ENCODE data around the gene STMP1. TPM values are rescaled to one million over a fixed set of nuclear protein-coding genes. Genes with fewer than 3 reads are reported as not detected.

The STMP1 gene
- total RNA-seq, result 10 to 100 TPM; 20.8 to 48.6 (median 34.7) TPM
- 10 to 100 TPM; 23.3 to 52.4 (median 25.9) TPM for polyA plus RNA-seq
- long read RNA-seq, donor 1, transcript STMP1-202 (3 exons, 2,450 nt), result major isoform, 128 of 162 reads
- long read RNA-seq, donor 1, partial matches to known transcripts, result 33 of 162 reads
- long read RNA-seq, donor 1, other reads (novel, unspliced or antisense), result 0 of 162 reads
- long read RNA-seq, donor 2, transcript STMP1-202 (3 exons, 2,450 nt), result major isoform, 86 of 93 reads
- long read RNA-seq, donor 2, partial matches to known transcripts, result 5 of 93 reads
- long read RNA-seq, donor 2, other reads (novel, unspliced or antisense), result 0 of 93 reads
- long read RNA-seq, donor 3, transcript STMP1-202 (3 exons, 2,450 nt), result major isoform, 82 of 110 reads
- long read RNA-seq, donor 3, partial matches to known transcripts, result 28 of 110 reads
- long read RNA-seq, donor 3, other reads (novel, unspliced or antisense), result 0 of 110 reads
- long read RNA-seq, donor 4, transcript STMP1-202 (3 exons, 2,450 nt), result major isoform, 50 of 57 reads
- long read RNA-seq, donor 4, partial matches to known transcripts, result 5 of 57 reads
- long read RNA-seq, donor 4, other reads (novel, unspliced or antisense), result 2 of 57 reads
- long read RNA-seq, donor 5, transcript STMP1-202 (3 exons, 2,450 nt), result major isoform, 123 of 130 reads
- long read RNA-seq, donor 5, partial matches to known transcripts, result 0 of 130 reads
- long read RNA-seq, donor 5, other reads (novel, unspliced or antisense), result 7 of 130 reads
- long read RNA-seq, donor 6, transcript STMP1-202 (3 exons, 2,450 nt), result major isoform, 44 of 47 reads
- long read RNA-seq, donor 6, partial matches to known transcripts, result 0 of 47 reads
- long read RNA-seq, donor 6, other reads (novel, unspliced or antisense), result 3 of 47 reads
- long read RNA-seq, donor 7, transcript STMP1-202 (3 exons, 2,450 nt), result major isoform, 63 of 93 reads
- long read RNA-seq, donor 7, partial matches to known transcripts, result 29 of 93 reads
- long read RNA-seq, donor 7, other reads (novel, unspliced or antisense), result 0 of 93 reads
- long read RNA-seq, donor 8, transcript STMP1-202 (3 exons, 2,450 nt), result major isoform, 129 of 137 reads
- long read RNA-seq, donor 8, partial matches to known transcripts, result 7 of 137 reads
- long read RNA-seq, donor 8, other reads (novel, unspliced or antisense), result 0 of 137 reads
- long read RNA-seq, donor 9, transcript STMP1-202 (3 exons, 2,450 nt), result major isoform, 84 of 85 reads
- long read RNA-seq, donor 9, partial matches to known transcripts, result 0 of 85 reads
- long read RNA-seq, donor 9, other reads (novel, unspliced or antisense), result 0 of 85 reads
- long read RNA-seq, donor 10, transcript STMP1-202 (3 exons, 2,450 nt), result major isoform, 30 of 36 reads
- long read RNA-seq, donor 10, partial matches to known transcripts, result 6 of 36 reads
- long read RNA-seq, donor 10, other reads (novel, unspliced or antisense), result 0 of 36 reads

GRCh38 chr7:135662373-135663114, at the start of gene STMP1:
STMP1 (plus strand) TSS chr7:135662514.
- Histone ChIP-seq H3K27me3 (no peaks in the 10 kb centered on the region), H3K4me1 (replicated peaks in 1 of 2) (peaks cover 9 to 34% of the 10 kb centered on the region in 2 donors), H3K27ac (peak within 1 kb of the TSS; percentile 88 to 98 (median 96)), H3K9me3 (replicated peaks in 1 of 3) (no peaks in the 10 kb centered on the region), H3K36me3 (replicated peaks in 1 of 2) (no peaks in the 10 kb centered on the region), H3K4me3 (peak within 1 kb of the TSS; percentile 47 to 96 (median 72))
- peak; percentile 95 to 98 (median 98) for DNase-seq
- intact Hi-C loops (cut with DNase I), result no loop called here
- TF ChIP-seq CTCF (IDR thresholded peaks at IDR 0.05) (peak in 4 of 6 experiments; percentile 66 to 94 (median 80)), POLR2A (IDR thresholded peaks at IDR 0.05) (peak; percentile 87 to 94)
- 0 to 1% (median 0%) methylated on average over 24 to 60 of the region's 60 CpGs for WGBS, 4 donors

GRCh38 chr7:135616136-135616535, 46.2 kb upstream of the STMP1 start:
- Histone ChIP-seq H3K27me3 (no peaks in the 10 kb centered on the region), H3K4me3 (no peak overlapping the region), H3K36me3 (replicated peaks in 1 of 2) (peaks cover 0 to 47% of the 10 kb centered on the region in 2 donors), H3K4me1 (replicated peaks in 1 of 2) (no peaks in the 10 kb centered on the region), H3K27ac (no peak overlapping the region), H3K9me3 (replicated peaks in 1 of 3) (peaks cover 0 to 4% (median 0%) of the 10 kb centered on the region in 3 donors)
- no peak for DNase-seq
- no peak for TF ChIP-seq CTCF (IDR thresholded peaks at IDR 0.05)
- intact Hi-C loops (cut with DNase I), result no loop called here
- WGBS, 4 donors, result 97 to 100% (median 99%) methylated on average over 1 of the region's 1 CpG

- no peaks in the 10 kb centered on the region for H3K27me3 ChIP-seq
- TF ChIP-seq CTCF (IDR thresholded peaks at IDR 0.05), result no peak
- TF ChIP-seq POLR2A (IDR thresholded peaks at IDR 0.05), result no peak
- DNase-seq, result no peak
- 59 to 79% (median 60%) methylated on average over 2 of the region's 2 CpGs for WGBS, 4 donors
- H3K4me1 ChIP-seq (replicated peaks in 1 of 2), result no peaks in the 10 kb centered on the region
- peaks cover 0 to 52% of the 10 kb centered on the region in 2 donors for H3K36me3 ChIP-seq (replicated peaks in 1 of 2)
- H3K4me3 ChIP-seq, result no peak overlapping the region
- H3K9me3 ChIP-seq (replicated peaks in 1 of 3), result peaks cover 0 to 4% (median 0%) of the 10 kb centered on the region in 3 donors
- intact Hi-C loops (cut with DNase I), result no loop called here
- no peak overlapping the region for H3K27ac ChIP-seq
These were observed 44.5 kb upstream of the STMP1 start for GRCh38 chr7:135617781-135618180.

All from adrenal gland (tissue), 19 donors.